HG02623 (cell line): ENCODE data around the gene CYRIA.

Source experiments
- ATAC-seq: cut with Tn5 transposase; IDR thresholded peaks from one replicate; pipeline ENCODE4 v1.9.1; 2021; ENCODE audit warnings: moderate library complexity; ENCODE audit not compliant: unreplicated experiment

Gene CYRIA

GRCh38 chr2:16633621-16634430 lies 31.8 kb downstream of the CYRIA start:
- no peak for ATAC-seq

- no peak for ATAC-seq
Measured at GRCh38 chr2:16632598-16632997, 33.0 kb downstream of the CYRIA start.

- no peak for ATAC-seq
Measured at GRCh38 chr2:16630463-16630862, 35.2 kb downstream of the CYRIA start.

- no peak for ATAC-seq
Measured at GRCh38 chr2:16629770-16630169, 35.9 kb downstream of the CYRIA start.

- ATAC-seq: no peak
Measured at GRCh38 chr2:16629044-16629443, 36.6 kb downstream of the CYRIA start.

GRCh38 chr2:16628314-16628713 lies 37.3 kb downstream of the CYRIA start:
- no peak for ATAC-seq

- no peak for ATAC-seq
Measured at GRCh38 chr2:16626997-16627605, 38.5 kb downstream of the CYRIA start.

- no peak for ATAC-seq
Measured at GRCh38 chr2:16626497-16626896, 39.1 kb downstream of the CYRIA start.

GRCh38 chr2:16625759-16626158 lies 39.9 kb downstream of the CYRIA start:
- ATAC-seq: peak; percentile 67

- no peak for ATAC-seq
Measured at GRCh38 chr2:16625201-16625729, 40.4 kb downstream of the CYRIA start.

- ATAC-seq: no peak
Measured at GRCh38 chr2:16624436-16624780, 41.2 kb downstream of the CYRIA start.

- ATAC-seq: no peak
Measured at GRCh38 chr2:16623564-16624435, 41.8 kb downstream of the CYRIA start.

- ATAC-seq: no peak
Measured at GRCh38 chr2:16623031-16623430, 42.6 kb downstream of the CYRIA start.

GRCh38 chr2:16622399-16622968 lies 43.1 kb downstream of the CYRIA start:
- no peak for ATAC-seq

- no peak for ATAC-seq
Measured at GRCh38 chr2:16621316-16621715, 44.3 kb downstream of the CYRIA start.

- ATAC-seq: no peak
Measured at GRCh38 chr2:16620590-16620989, 45.0 kb downstream of the CYRIA start.

- no peak for ATAC-seq
Measured at GRCh38 chr2:16619576-16620245, 45.9 kb downstream of the CYRIA start.

- ATAC-seq: no peak
Measured at GRCh38 chr2:16617282-16618266, 48.1 kb downstream of the CYRIA start.
